GM19452 (cell line): Measurements from ENCODE around the gene GPR26.
"Not testable (repeated sequence)": the region's sequence is repeated elsewhere in the genome, so short reads cannot be mapped to it uniquely, and the experiment has no call there.

Experiments
- ATAC-seq: cut with Tn5 transposase; IDR thresholded peaks from one replicate; pipeline ENCODE4 v1.9.1; 2021; ENCODE audit not compliant: unreplicated experiment

The GPR26 gene

DNA sequence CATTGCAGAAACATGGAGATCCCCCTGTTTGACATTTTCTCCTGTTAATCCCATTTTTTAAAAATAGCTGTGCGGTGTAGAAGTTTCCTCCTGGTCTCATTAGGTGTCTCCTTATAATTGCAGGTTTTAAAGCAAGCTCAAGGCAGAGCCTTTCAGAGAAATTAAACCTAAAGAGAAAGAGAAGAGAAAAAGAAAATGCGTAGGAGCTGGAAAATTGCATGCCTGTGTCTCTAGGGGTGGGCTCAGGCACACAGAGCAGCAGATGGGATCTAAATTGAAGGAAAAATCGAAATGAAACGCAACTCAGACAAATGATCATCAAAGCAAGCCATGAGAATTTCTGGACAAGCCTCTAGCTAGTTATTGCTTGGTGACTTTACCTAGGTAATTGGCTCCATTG lies 40.1 kb downstream of the GPR26 start:
- no peak for ATAC-seq

DNA sequence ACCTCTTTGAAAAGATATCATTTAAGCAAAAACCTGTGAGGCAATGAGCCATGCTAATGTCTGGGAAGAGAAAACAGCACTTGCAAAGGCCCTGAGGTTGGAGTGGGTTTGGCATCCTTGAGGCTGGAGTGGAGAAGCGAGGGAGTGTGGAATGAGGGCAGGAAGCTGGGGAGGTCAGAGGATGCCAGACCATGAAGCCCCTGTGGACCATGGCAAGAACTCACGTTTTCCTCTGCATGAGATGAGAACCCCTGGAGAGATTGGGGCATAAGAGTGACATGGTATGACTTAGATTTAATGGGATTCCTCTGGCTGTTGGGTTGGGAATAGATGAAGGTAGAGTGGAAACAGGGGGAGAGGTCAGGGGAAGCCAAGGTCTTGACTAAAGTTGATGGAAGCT lies 49.4 kb downstream of the GPR26 start:
- ATAC-seq: no peak

DNA sequence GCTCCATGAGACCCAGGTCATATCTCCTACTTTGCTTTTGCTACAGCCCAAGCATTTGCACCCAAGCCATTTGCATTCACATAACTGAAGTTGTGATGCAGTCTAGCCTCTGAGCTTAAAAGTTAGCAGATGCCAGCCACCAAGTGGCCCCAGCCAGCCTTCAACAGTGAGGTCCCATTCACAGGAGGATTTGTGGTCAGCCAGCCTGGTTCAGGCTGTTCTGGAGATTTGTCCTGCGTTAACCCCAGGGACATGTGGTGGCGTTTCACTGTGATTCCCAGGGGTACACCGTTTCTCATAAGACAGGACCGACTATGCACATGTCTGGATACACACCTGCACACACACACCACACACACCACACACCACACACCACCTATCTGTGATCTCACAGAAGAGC lies 51.2 kb downstream of the GPR26 start:
- no peak for ATAC-seq

DNA sequence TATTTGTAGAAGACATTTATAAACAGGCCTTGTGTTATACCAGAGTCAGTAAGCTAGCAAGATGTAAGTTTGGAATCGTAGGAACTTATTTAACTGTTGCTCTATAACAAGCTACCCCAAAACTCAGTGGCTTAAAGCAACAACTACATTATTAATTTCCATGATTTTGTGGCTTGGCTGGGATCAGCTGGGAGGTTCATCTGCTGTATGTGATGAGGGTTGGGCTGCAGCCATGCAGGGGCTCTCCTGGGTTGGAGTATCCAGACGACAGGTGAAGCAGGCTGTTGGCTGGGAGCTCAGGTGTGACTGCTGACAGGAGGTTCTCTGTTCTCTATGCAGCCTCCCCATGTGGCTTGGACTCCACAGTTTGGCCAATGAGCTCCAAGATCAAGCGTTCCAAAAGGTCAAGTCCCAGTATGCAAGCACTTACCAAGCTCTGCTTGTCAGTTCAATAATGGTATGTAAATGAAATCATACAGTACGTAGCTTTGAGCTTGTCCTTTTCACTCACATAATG lies 52.4 kb downstream of the GPR26 start:
- ATAC-seq: no peak

DNA sequence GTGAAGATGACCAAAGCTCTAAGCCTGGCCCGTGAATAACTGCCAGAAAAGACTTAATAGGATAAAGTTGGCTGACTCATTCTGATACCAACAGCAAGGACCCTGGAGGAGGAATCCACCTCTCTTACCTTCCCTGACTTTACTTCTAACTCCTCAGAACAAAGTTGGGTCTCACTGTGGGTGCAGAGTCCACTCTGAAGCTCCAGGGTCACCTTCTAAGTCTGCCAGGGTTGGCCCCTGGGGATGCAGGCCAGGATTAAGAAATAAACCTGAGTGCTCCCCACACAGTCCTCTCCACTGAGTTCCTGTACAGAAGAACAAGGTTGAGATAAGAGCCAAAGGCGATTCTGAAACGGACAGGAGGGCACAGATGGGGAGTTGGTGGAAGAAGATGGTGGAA lies 54.4 kb downstream of the GPR26 start:
- no peak for ATAC-seq

DNA sequence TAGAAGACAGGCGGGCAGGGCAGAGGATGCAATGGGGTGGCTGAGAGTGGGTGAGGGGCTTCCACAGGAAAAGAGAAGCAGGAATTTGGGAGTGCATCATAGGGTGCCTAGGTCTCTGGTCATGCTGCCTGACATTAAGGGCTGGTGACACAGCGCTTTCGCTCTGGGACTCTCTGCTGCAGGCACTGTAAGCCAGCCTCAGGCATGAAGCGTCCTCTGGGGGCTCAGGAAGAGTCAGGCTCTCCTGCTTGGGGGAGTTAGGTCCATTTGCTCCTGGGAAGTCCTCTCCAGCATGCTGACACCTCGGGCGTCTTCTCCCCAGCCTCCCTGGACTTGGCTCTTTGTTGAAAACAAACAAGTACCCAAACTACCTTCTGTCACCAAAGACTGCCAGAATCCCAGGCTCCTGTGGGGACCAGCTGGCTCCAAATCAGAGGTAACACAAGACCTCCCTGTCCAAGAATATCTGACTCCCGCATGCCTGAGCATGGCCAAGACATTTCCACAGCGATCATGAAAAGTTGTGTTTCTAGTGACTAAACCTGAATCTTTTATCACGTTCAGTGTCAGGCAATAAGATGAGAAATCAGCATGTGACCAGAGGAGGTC lies 55.4 kb downstream of the GPR26 start:
- ATAC-seq: no peak

DNA sequence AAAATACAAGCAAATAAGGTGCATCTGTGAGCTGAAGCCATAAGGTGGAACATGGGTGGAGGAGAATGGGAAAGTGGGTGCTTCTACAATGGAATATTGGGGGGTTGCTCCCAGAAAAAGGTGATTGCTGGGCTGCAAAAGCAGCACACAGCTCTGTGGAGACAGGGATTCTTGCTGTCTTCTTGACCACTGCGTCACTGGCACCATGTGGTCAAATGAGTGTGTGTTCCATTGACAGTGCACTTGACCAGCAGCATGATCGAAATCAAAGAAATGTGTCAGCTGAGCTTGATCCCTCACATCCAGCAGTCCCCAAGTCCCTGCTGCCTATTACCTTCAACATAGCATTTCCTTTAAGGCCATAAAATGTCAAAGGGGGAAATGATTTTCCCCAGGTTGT lies 56.2 kb downstream of the GPR26 start:
- no peak for ATAC-seq

DNA sequence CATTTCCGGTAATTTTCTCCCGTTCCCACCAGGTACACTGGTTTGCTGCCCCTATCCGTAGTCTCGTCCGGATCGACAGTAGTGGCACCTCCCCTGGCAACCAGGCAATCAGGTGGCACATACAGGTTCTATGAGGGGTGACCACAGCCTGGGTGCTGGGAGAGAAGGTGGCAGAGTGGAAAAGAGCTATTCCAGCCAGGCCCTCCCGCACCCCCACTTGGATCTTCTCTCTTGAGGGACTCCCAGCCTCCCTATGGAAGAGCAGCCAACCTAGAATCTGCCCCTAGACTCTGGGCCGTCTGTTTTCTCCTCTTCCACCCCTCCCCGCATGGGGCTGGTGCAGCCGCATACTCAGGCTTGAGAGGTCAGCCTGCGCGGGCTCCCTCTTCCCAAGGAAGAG lies 58.6 kb downstream of the GPR26 start:
- no peak for ATAC-seq

DNA sequence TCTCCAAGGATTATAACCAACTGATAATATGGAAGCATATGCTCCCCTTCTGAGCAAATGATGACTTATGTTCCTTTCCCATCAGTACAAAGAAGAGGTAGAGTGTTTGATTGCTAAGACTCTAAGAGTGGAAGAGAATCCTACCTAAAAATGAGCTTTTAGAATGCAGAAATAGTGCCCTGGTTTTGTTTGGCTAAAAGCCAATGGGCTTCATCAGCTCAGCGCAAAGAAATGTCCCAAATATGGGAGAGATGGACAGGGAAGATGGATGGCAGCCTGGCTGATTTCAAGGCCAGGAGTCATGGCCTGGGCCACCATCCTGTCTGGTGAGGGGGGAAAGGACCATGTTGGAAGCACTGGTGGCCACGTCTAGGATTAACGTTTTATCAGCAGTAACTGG lies 60.2 kb downstream of the GPR26 start:
- no peak for ATAC-seq

DNA sequence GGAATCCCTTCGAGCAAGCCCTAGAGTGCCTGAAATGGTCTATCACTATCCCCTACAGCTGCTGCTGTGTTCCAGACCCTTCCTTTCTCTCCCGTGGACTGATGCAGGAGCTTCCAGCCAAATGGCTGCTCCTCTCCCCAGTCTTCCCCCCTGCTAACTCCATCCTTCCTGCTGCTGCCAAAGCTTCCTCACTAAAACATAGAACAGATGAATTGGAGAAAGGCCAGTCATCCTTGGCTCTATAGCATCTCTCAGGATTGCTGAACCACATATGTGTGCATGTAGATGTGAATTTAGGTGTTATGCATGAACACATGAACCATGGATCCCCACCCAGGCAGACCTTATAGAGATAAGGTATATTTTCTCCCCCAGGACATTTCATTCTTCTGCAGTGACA lies 60.7 kb downstream of the GPR26 start:
- ATAC-seq: no peak

DNA sequence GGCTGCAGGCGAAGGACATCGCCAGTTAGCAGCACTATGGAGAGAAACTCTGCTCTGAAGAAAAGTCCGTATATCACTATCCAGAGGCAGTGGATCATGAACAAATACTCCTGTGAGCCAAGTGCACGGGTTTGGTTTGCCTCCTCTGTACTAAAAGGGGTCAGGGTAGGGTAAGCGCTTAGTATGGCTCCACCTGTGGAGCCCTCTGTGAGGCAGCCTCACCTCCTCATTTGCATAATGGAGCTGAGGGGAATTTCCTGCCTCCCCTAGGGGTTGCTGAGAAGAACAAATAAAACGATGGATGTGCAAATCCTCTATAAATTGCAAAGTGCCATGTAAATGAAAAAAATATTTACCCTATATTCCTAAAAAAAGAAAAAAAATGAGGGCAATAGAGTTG lies 63.4 kb downstream of the GPR26 start:
- ATAC-seq: no peak

DNA sequence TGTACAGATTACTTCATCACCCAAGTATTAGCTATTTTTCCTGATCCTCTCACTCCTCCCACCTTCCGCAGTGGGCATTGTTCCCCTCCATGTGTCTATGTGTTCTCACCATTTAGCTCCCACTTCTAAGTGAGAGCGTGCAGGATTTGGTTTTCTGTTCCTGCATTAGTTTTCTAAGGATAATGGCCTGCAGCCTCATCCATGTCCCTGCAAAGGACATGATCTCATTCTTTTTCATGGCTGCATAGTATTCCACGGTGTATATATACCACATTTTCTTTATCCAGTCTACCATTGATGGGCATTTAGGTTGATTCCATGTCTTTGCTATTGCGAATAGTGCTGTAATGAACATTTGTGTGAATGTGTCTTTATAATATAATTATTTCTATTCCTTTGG lies 70.8 kb downstream of the GPR26 start:
- ATAC-seq: not testable (repeated sequence)

DNA sequence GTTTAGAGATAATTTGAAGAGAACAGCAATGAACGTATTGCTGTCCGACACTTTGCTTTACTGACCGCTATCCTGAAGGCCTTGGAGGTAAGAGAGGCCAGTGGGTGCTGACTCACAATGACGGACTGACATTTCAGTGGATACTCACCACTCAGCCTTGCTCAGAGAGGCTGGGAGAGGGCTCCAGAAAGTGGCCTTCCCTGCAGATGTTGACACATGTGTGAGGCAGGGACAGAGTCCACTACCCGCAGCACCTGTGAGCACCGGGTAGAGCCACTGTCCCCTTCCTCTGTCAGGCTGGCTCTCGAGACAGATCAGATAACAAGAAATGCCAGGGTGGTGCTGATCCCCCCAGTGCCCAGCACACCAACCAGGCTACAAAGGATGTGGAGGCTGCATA lies 75.0 kb downstream of the GPR26 start:
- no peak for ATAC-seq

DNA sequence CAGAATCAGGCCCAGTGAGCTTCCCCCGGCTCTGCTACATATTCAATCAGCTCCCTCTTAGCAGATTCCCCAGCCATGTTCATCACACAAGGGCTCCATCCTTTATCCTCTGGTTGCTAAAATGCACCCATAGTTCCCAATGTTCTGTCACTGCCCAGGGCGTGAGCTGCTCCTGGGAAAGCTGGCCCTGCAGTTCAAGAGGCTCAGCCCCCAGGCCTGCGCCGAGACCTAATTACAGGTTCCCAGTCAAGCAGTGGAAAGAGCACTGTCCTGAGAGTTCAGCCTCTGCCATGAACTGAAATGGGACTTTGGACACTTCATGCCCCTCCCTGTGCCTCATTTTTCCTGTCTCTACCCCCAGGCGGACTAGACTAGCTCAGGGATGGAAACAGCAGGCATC lies 75.6 kb downstream of the GPR26 start:
- ATAC-seq: no peak

DNA sequence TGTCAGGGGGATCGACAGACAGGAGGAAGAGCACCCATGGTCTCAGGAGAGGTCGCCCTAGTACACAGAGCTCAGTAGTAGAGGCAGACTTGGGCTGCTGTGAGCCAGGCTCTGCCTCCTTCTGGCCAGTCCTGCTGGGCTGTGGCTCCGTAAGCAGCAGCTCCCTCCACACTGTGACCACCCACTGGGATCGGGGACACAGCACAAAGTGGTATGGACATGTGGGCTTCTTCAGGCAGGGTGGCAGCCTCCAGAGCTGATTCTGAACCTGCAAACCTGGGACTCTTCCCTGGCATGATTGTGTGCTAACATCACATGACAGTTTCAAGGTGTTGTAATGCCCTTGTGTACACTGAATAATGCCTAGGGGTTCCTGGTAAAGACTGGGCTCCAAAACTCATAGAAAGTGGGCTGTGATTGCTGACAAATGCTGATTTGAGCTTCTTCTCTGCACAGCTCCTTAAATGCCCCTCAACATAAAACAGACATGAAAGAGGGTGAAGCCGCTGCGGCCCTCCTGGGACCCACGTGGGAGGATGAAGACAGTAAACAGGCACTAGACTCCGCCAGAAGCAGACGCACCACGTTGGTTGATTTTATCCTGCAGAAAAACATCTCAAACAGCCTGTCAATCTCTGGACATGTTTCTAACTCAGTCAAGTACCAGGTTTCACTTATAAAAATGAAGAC lies 76.7 kb downstream of the GPR26 start:
- ATAC-seq: no peak

DNA sequence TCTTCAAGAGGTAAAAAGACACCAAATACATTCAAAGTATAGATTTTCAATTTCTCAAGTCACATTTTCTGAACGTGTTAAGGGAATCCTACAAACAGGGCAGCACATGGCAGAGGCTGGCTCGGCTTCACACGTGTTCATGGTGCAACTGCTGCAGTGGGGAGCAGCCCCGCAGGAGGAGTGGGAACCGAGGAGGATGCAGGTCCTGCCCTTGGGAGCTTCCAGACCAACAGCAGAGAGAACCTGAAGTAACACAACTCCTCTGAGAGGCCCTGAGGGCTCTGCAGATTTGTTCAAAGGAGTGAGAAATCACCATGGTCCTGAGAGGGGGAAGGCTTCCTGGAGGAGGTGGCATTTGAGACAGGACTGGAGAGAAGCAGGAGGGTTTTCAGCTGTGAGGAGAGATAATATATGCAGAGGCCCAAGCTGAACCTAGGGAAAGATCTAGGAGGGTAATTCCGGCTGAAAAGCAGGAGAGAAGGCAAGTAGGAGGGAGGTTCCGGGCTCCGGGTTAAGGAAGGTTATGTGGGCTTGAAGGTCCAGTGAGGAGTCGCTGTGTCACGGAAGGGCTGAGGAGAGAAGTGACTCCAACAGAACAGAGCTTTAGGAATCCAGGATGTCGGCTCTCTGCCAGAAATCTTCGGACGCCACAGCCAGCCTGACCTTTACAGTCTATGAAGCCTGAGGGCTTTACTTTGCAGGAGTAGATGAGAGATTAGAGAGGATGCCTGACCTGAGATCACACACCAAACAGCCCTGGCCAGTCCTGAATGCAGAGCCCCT lies 77.5 kb downstream of the GPR26 start:
- ATAC-seq: no peak

DNA sequence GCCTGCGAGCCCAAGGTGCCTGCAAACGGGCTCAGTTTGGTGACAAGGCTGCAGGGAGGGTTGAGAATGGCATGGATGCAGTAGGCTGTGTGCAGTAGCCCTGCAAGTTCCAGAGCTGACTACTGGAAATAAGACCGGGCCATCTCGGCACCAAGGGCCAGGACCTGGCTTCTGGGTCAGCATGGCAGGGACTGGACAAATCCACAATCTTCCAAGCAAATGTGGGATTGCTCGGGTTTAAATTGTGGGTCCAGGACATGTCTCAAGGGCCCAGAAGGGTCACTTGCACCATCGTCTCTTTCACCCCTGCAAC lies 78.0 kb downstream of the GPR26 start:
- no peak for ATAC-seq
